ENCODE data around the gene APOA5. TPM values are rescaled to one million over a fixed set of nuclear protein-coding genes. Genes with fewer than 3 reads are reported as not detected.

Gene APOA5
- total and polyA plus RNA-seq, 2 of the 13 experiments (the other 11 are each of a cell fraction or from before 2014, with no cell fraction given): 44.0 to 49.1 TPM

DNA sequence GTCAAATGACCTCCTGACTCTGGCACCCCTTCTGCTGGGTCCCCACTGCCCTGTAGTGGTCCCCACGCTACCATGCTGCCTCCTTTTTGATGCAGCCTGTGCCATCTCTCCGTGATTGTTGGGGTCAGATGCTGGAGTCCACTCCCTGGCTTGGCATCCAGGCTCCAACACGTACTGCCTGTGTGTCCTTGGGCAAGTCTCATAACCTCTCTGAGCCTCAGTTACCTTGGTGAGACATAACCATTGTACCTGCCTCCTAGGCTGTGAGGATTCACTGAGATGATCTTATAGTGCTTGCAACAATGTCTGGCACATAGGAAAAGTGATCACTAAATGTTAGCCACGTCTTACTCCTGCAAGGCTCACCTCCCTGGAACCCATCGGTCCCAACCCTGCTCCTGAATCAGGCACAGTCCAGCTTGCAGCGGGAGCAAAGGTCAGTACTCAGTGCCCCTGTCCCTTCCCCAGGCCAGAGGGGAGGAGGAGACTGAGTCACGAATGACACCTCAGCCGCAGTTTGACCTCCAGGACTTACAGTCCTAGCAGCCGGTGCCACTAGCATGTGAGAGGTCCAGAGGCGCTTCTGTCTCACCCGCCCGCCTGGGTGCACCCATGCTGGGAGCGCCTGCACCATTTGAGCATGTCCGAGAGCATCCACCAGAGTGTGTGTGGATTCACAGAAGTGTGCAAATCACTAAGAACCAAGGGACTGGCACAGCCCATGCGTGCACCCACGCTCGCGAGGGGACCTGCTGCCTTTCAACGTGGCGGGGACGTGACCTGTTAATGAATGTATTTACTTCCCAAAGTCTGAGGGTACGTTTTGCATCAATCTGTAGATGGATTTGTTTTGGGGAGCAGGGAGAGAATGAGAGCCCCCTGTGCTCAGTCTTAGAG is 34.4 kb upstream of the APOA5 start (continued):
- TF ChIP-seq ZNF441 (CRISPR knock-in tag; IDR thresholded peaks at IDR 0.05; ENCODE audit: borderline replicate concordance) (no peak), ZNF674 (CRISPR knock-in tag; IDR thresholded peaks at IDR 0.05; ENCODE audit: low read depth) (no peak), PRDM10 (CRISPR knock-in tag; IDR thresholded peaks at IDR 0.05; ENCODE audit: low read depth) (peak; percentile 6; the same call in 1 of the 2 replicates), ATAD3A (CRISPR knock-in tag; IDR thresholded peaks at IDR 0.05) (no peak), ZNF484 (CRISPR knock-in tag; IDR thresholded peaks at IDR 0.05; ENCODE audit: borderline replicate concordance, low read depth) (no peak), HNF1A (IDR thresholded peaks at IDR 0.05; ENCODE audit: low read depth) (no peak), HNF1A (CRISPR knock-in tag; IDR thresholded peaks at IDR 0.05; ENCODE audit: borderline replicate concordance) (no peak), BCLAF1 (IDR thresholded peaks at IDR 0.05) (no peak), RAD21 (CRISPR knock-in tag; IDR thresholded peaks at IDR 0.05) (peak; percentile 22; the same call in 1 of the 2 replicates)
- TF ChIP-seq, protein P1, sequence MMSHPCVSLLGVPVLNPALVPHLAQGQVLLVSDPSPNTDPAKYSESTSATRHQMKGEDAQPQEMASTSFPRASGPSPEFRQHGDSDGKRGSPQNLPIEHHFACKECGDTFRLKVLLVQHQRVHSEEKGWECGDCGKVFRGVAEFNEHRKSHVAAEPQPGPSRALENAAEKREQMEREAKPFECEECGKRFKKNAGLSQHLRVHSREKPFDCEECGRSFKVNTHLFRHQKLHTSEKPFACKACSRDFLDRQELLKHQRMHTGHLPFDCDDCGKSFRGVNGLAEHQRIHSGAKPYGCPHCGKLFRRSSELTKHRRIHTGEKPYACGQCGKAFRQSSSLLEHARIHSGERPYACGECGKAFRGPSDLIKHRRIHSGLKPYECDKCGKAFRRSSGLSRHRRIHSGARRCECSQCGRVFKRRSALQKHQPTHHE (CRISPR knock-in tag; IDR thresholded peaks at IDR 0.05; ENCODE audit: borderline replicate concordance): no peak

Measured in HepG2 (cell line).